ENCODE data around the gene OR7C2. TPM values are rescaled to one million over a fixed set of nuclear protein-coding genes. Genes with fewer than 3 reads are reported as not detected.

Gene OR7C2
- polyA plus RNA-seq, 12 donors: not detected

DNA sequence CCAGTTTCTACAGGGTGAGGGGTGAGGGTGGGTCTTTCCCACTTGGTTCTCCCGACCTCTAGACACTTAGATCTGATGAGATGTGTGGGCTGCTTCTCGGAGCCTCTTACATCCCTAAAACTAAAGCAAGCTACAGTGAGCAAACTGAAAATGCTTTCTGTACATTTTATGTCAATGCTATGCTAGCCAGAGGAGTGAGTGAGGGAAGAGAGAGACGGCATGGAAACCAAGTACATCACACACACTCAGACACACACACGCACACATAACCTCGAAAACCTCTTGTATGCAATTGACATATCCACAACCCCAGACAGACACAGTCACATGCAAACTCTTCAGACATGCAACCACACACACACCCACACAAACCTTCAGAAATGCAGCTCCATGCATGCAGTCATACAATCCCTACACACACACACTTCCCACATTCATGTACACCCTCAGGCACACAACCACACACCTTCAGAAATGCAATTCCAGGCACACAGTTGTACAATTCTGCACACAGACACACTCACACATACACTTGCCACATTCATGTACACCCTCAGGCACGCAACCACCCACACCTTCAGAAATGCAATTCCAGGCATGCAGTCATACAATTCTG, 37.0 kb downstream of the OR7C2 start:
- no peak for DNase-seq

DNA sequence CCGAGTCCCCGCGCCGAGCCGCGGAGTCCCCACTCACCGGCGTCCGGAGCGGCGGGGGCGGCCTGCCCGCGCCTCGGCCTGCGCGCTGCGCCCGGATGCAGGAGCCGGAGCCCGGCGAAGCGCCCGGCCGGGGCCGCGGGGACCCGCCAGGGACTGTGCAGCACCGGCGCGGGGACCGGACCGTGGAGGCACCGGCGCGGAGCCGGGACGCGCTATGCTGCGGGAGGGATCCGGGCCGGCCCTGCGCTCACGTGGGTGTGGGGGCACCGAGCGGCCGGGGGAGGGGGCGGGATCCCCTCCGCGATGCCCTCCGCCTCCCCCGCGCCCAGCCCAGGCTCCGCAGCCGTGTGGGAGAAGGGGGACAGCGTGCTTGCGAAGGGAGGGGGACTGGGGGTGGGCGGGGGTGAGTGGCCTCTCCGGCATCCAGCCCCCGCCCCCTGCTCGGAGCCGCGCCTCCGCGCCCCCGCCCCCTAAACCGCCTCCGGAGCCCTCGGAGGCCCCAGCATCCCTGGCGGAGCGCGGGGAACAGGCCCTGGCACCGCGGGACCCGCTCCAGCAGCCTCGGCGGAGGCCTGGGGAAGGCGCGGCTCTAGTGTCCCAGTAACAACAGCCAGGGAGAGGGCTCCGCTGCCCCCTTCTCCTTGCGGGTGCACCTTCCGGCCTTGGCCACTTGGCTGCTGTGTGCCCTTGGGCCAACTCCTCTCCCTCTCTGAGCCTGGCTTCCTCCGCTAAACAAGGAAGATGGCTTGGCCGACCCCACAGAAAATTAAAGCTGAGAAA, 38.4 kb downstream of the OR7C2 start, which contains the start of gene SLC1A6:
TSS of gene SLC1A6 (minus strand) at position 389 of the 780 bp plus-strand sequence. CDS start 6,954 bp downstream, outside the sequence.
- DNase-seq: no peak

DNA sequence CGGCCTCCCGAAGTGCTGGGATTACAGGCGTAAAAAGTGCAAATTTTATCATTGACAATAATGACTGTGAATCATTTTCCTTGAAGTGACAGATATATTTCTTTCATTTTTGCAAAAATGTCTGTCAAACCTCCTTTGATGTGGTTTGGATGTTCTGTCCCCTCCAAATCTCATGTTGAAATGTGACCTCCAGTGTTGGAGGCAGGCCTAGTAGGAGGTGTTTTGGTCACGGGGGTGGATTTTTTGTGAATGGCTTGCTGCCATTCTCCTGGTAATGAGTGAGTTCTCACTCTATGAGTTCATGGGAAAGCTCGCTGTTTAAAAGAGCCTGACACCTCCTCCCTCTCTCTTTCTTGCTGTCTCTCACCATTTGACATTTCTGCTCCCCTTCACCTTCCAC, 43.8 kb downstream of the OR7C2 start:
- DNase-seq: no peak

Other genes starting within 250 kb of the OR7C2 start
- gene ADGRE2, start 162.9 kb upstream of the OR7C2 start, polyA plus RNA-seq (ENCODE audit: insufficient read length in 12 of 12): 10 to 100 TPM in 1 of 12 donors, 1 to 10 TPM in 6, under 1 TPM in 4, not detected in 1; 0.38 to 11.5 (median 1.2) TPM
- 1 to 10 TPM in 1 of 12 donors, under 1 TPM in 4, not detected in 7; 0.05 to 1.4 (median 0.27) TPM for gene OR7A5, start 106.3 kb upstream of the OR7C2 start, polyA plus RNA-seq (ENCODE audit: insufficient read length in 12 of 12)
- gene OR7C1, start 106.3 kb upstream of the OR7C2 start, polyA plus RNA-seq (ENCODE audit: insufficient read length in 12 of 12): 1 to 10 TPM in 2 of 12 donors, under 1 TPM in 8, not detected in 2; 0.07 to 3.5 (median 0.22) TPM
- not detected for gene OR7A10, start 92.6 kb upstream of the OR7C2 start, polyA plus RNA-seq (ENCODE audit: insufficient read length in 12 of 12)
- gene OR7A17, start 55.4 kb upstream of the OR7C2 start, polyA plus RNA-seq (ENCODE audit: insufficient read length in 12 of 12): under 1 TPM in 2 of 12 donors, not detected in 10; 0.05 to 0.07 TPM
- gene SLC1A6, start 38.4 kb downstream of the OR7C2 start, polyA plus RNA-seq (ENCODE audit: insufficient read length in 12 of 12): 10 to 100 TPM in 1 of 12 donors, 1 to 10 TPM in 2, under 1 TPM in 6, not detected in 3; 0.09 to 21.3 (median 0.40) TPM
- 1 to 10 TPM in 3 of 12 donors, under 1 TPM in 2, not detected in 7; 0.04 to 3.6 (median 1.3) TPM for gene CASP14, start 108.0 kb downstream of the OR7C2 start, polyA plus RNA-seq (ENCODE audit: insufficient read length in 12 of 12)
- under 1 TPM in 6 of 12 donors, not detected in 6; 0.04 to 0.07 (median 0.06) TPM for gene OR1I1, start 140.7 kb downstream of the OR7C2 start, polyA plus RNA-seq (ENCODE audit: insufficient read length in 12 of 12)
- gene SYDE1, start 165.9 kb downstream of the OR7C2 start, polyA plus RNA-seq (ENCODE audit: insufficient read length in 12 of 12): 10 to 100 TPM in 10 of 12 donors, 1 to 10 TPM in 1, not detected in 1; 8.1 to 29.4 (median 15.8) TPM